Superior temporal gyrus (tissue), 1 donor: ENCODE results near the gene FARSB.

Experiments used
- DNase-seq: peaks from one replicate; pipeline ENCODE4 v3.0.0-alpha.2; 2016; ENCODE audit errors: extremely low spot score

FARSB gene

GRCh38 chr2:222561151-222561550 is 94.7 kb downstream of the FARSB start:
- no peak for DNase-seq

GRCh38 chr2:222554517-222554916 is 101.4 kb downstream of the FARSB start:
- DNase-seq: no peak

GRCh38 chr2:222548992-222549391 is 106.9 kb downstream of the FARSB start:
- DNase-seq: no peak

GRCh38 chr2:222547083-222547482 is 108.8 kb downstream of the FARSB start:
- DNase-seq: no peak

- DNase-seq: no peak
Measured at GRCh38 chr2:222545823-222546795, 109.8 kb downstream of the FARSB start.

GRCh38 chr2:222544661-222545060 is 111.2 kb downstream of the FARSB start:
- DNase-seq: no peak

- no peak for DNase-seq
Measured at GRCh38 chr2:222538535-222538934, 117.4 kb downstream of the FARSB start.

- DNase-seq: no peak
Measured at GRCh38 chr2:222535477-222535876, 120.4 kb downstream of the FARSB start.

GRCh38 chr2:222532315-222532714 is 123.6 kb downstream of the FARSB start:
- DNase-seq: no peak

- DNase-seq: no peak
Measured at GRCh38 chr2:222526480-222527277, 129.2 kb downstream of the FARSB start.

GRCh38 chr2:222525811-222526210 is 130.1 kb downstream of the FARSB start:
- no peak for DNase-seq

- DNase-seq: no peak
Measured at GRCh38 chr2:222523783-222524544, 131.9 kb downstream of the FARSB start.

GRCh38 chr2:222522082-222522481 is 133.8 kb downstream of the FARSB start:
- no peak for DNase-seq

GRCh38 chr2:222521099-222521498 is 134.8 kb downstream of the FARSB start:
- DNase-seq: no peak
